Measurements from ENCODE around the gene DGUOK.

DNA sequence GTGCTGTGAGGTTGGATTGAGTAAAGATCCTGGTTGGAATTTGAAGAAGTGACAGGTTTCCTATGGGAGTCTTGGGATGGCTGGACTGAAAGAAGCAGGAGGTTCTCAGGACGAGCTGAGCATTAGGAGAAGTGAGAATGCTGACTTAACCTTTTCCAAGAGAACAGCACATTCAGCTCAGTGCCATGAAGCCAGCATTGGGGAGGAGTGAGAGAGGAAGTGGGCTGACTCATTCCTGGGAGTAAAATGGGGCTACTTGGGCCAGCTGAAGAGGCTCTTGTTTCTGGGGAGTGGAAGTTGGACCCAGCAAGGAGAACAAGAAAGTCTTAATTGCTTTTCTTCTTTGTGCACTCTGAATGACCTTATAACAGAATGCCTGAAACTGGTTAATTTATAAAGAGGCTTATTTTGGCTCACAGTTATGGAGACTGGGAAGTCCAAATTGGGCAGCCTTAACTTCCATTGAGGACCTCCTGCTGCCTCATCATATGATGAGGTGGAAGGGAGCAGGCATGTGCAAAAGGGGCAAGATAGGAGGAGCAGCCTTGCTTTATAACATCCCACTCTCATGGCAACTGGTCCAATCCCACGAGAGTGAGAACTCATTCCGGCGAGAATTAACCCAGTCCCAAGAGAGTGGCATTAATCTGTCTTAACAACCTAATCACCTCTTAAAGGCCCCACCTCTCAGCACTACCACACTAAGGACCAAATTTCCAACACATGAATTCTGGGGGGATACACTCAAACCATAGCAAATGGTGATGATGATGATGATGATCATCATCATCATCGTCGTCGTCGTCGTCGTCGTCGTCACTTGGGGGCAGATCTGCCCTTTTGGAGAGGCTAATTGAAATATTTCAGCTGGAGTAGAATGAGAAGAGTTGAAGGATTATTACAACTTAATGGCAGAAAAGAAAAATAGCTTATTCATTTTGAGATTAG lies 26.1 kb downstream of the DGUOK start:
- TF ChIP-seq POLR2AphosphoS5 (IDR thresholded peaks at IDR 0.05; ENCODE audit: low read depth, low read length) (no peak), TAF1 (IDR thresholded peaks at IDR 0.05; ENCODE audit: borderline replicate concordance, low read depth, low read length) (no peak)

All from GM12892 (cell line).